HepG2 (cell line): ENCODE measurements around the gene P3H3. TPM values are rescaled to one million over a fixed set of nuclear protein-coding genes. Genes with fewer than 3 reads are reported as not detected.

Experiments used
- CREM ChIP-seq, 2 experiments: sonication (generic) in 1 of 2; formaldehyde crosslinking in 1 of 2; IDR thresholded peaks; 2 replicates each; pipeline versions ENCODE4 v1.4.0 to v1.6.1; 2016 to 2020; ENCODE audit warnings: antibody characterized with exemption in 1 of 2, mild to moderate bottlenecking in 1 of 2, missing genetic modification reagents in 1 of 2
- FOXA3 ChIP-seq: IDR thresholded peaks from 2 replicates; pipeline ENCODE4 v1.6.1; 2016; ENCODE audit warnings: missing genetic modification reagents, missing compliant biosample characterization
- HNF4G ChIP-seq, 2 experiments: sonication (generic) in 1 of 2; formaldehyde crosslinking in 1 of 2; IDR thresholded peaks; 2 replicates each; pipeline versions ENCODE4 v1.4.0 to v1.6.1; 2011 to 2020; ENCODE audit warnings: borderline replicate concordance in 2 of 2, low read depth in 2 of 2, mild to moderate bottlenecking in 2 of 2, low read length in 1 of 2, missing genetic modification reagents in 1 of 2, moderate library complexity in 1 of 2
- KLF11 ChIP-seq: IDR thresholded peaks from 2 replicates; pipeline ENCODE4 v1.6.1; 2016; ENCODE audit warnings: missing compliant biosample characterization
- NR1H2 ChIP-seq: sonication (generic); formaldehyde crosslinking; IDR thresholded peaks from 2 replicates; pipeline ENCODE4 v1.8.1; 2022; ENCODE audit warnings: low read depth, missing genetic modification reagents, borderline replicate concordance
- NR2F6 ChIP-seq, 2 experiments: IDR thresholded peaks; 2 replicates each; pipeline ENCODE4 v1.6.1; 2016; ENCODE audit warnings: antibody characterized with exemption in 1 of 2, mild to moderate bottlenecking in 1 of 2
- PHF21A ChIP-seq: sonication (generic); formaldehyde crosslinking; IDR thresholded peaks from 2 replicates; pipeline ENCODE4 v1.5.0; 2020; ENCODE audit warnings: mild to moderate bottlenecking, missing genetic modification reagents
- XRCC5 ChIP-seq: fragments of 200-400 bp; formaldehyde crosslinking; optimal IDR thresholded peaks from 2 replicates; pipeline ENCODE3; 2017; ENCODE audit warnings: mild to moderate bottlenecking, low read length
- ZNF20 ChIP-seq: sonication (generic); formaldehyde crosslinking; IDR thresholded peaks from 2 replicates; pipeline ENCODE4 v1.4.0; 2020; ENCODE audit warnings: mild to moderate bottlenecking, moderate library complexity, missing genetic modification reagents
- ZNF430 ChIP-seq: sonication (generic); formaldehyde crosslinking; IDR thresholded peaks from 2 replicates; pipeline ENCODE4 v1.9.0; 2021; ENCODE audit warnings: mild to moderate bottlenecking, missing genetic modification reagents
- ZNF605 ChIP-seq: sonication (generic); formaldehyde crosslinking; IDR thresholded peaks from 2 replicates; pipeline ENCODE4 v1.8.0; 2022; ENCODE audit warnings: mild to moderate bottlenecking, missing genetic modification reagents
- ZNF746 ChIP-seq: sonication (generic); formaldehyde crosslinking; IDR thresholded peaks from 2 replicates; pipeline ENCODE4 v1.8.0; 2022; ENCODE audit warnings: mild to moderate bottlenecking, missing genetic modification reagents
- ZSCAN31 ChIP-seq: sonication (generic); formaldehyde crosslinking; IDR thresholded peaks from 2 replicates; pipeline ENCODE4 v1.5.0; 2020; ENCODE audit warnings: low read depth, mild to moderate bottlenecking, missing genetic modification reagents
- polyA plus RNA-seq, 8 experiments: library from polyadenylated mRNA; depleted of rRNA in 3 of 8; stranded (reverse) in 7 of 8; unstranded in 1 of 8; fragments of >200 nt; fragmentation: Illumina TruSeq in 4 of 8; extraction: Trizol in 4 of 8; gene quantifications; 2 replicates each; pipeline versions ENCODE4 v1.2.1 to v1.2.3, GENCODE V29; 2011 to 2016; ENCODE audit warnings: low read depth in 4 of 8, missing spikeins in 1 of 8, mixed read lengths in 1 of 8; ENCODE audit not compliant: insufficient read depth in 1 of 8
- total RNA-seq, 5 experiments: library from RNA; depleted of rRNA; stranded (reverse); fragments of >200 nt; fragmentation: Illumina TruSeq; extraction: Trizol; gene quantifications; 2 replicates each; pipeline ENCODE4 v1.2.3, GENCODE V29; 2016; ENCODE audit warnings: low read depth in 1 of 5
- TF ChIP-seq, protein P1 (sequence below): sonication (generic); formaldehyde crosslinking; conservative IDR thresholded peaks from 2 replicates; pipeline ENCODE4 v1.4.0; 2020; ENCODE audit warnings: mild to moderate bottlenecking, missing genetic modification reagents, moderate library complexity
- TF ChIP-seq, protein P2 (sequence below): IDR thresholded peaks from 2 replicates; pipeline ENCODE4 v1.6.1; 2016
- TF ChIP-seq, protein P3 (sequence below): sonication (generic); formaldehyde crosslinking; IDR thresholded peaks from 2 replicates; pipeline ENCODE4 v1.5.0; 2020; ENCODE audit warnings: mild to moderate bottlenecking, missing genetic modification reagents
- TF ChIP-seq, protein P4 (sequence below): sonication (generic); formaldehyde crosslinking; IDR thresholded peaks from 2 replicates; pipeline ENCODE4 v1.5.1; 2020; ENCODE audit warnings: missing genetic modification reagents, mild to moderate bottlenecking, borderline replicate concordance
- TF ChIP-seq, protein P5 (sequence below): IDR thresholded peaks from 2 replicates; pipeline ENCODE4 v1.6.1; 2018; ENCODE audit warnings: missing genetic modification reagents, mild to moderate bottlenecking, missing compliant biosample characterization

The P3H3 gene
- total and polyA plus RNA-seq, 2 of the 13 experiments (the other 11 are each of a cell fraction or from before 2014, with no cell fraction given), result 20.1 to 20.5 TPM

DNA sequence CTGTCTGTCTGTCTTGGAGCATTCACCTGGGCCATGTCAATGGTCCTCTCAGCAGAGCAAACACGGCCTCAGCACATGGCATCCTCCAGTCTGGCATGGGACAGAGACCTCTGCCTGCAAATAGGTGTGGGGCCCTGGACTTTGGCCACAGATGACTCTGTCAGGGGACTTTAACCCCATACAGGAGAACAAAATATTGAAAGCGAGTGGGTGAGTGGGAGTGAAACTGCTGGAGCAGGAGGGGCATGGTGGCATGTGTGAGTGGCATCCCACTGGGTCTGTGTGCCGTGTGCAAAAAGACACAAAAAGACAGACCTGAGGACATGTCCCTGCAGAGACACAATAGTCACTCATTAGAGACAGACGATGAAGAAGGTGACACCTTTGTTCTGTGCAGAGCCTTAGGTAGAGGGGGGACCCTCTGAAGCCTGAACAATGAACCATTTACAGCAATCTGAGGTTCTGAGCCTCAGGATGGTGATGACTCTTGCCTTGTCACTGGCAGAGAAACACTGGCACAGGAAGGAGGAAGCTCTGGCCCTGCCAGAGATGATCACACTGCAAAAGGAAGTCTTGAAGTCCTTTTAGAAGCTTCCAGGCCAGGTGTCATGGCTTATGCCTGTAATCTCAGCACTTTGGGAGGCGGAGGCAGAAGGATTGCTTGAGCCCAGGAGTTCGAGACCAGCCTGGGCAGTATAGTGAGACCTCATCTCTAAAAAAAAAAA is 48.3 kb upstream of the P3H3 start (continued):
- TF ChIP-seq NR1H2 (CRISPR knock-in tag) (no peak), KLF11 (CRISPR knock-in tag) (no peak), NR2F6 (IDR thresholded peaks at IDR 0.05) (no peak), NR2F6 (CRISPR knock-in tag; IDR thresholded peaks at IDR 0.05) (peak; percentile 32; the same call in 1 of the 2 replicates), ZSCAN31 (CRISPR knock-in tag) (0 out of 2 replicates have a peak, but pooled peaks have one; percentile 10), XRCC5 (peak; percentile 15), ZNF20 (CRISPR knock-in tag) (no peak), CREM (IDR thresholded peaks at IDR 0.05) (no peak; the same call in 1 of the 2 replicates), CREM (CRISPR knock-in tag; IDR thresholded peaks at IDR 0.05) (no peak), ZNF430 (0 out of 2 replicates have a peak, but pooled peaks have one; percentile 18), ZNF746 (CRISPR knock-in tag) (no peak), PHF21A (peak; percentile 67; the same call in 1 of the 2 replicates), FOXA3 (peak; percentile 5; the same call in 1 of the 2 replicates), ZNF605 (CRISPR knock-in tag) (0 out of 2 replicates have a peak, but pooled peaks have one; percentile 36), HNF4G (IDR thresholded peaks at IDR 0.05; ENCODE audit: borderline replicate concordance, low read depth, low read length) (peak; percentile 89), HNF4G (CRISPR knock-in tag; IDR thresholded peaks at IDR 0.05; ENCODE audit: borderline replicate concordance, low read depth) (0 out of 2 replicates have a peak, but pooled peaks have one; percentile 38)
- TF ChIP-seq, protein P1, sequence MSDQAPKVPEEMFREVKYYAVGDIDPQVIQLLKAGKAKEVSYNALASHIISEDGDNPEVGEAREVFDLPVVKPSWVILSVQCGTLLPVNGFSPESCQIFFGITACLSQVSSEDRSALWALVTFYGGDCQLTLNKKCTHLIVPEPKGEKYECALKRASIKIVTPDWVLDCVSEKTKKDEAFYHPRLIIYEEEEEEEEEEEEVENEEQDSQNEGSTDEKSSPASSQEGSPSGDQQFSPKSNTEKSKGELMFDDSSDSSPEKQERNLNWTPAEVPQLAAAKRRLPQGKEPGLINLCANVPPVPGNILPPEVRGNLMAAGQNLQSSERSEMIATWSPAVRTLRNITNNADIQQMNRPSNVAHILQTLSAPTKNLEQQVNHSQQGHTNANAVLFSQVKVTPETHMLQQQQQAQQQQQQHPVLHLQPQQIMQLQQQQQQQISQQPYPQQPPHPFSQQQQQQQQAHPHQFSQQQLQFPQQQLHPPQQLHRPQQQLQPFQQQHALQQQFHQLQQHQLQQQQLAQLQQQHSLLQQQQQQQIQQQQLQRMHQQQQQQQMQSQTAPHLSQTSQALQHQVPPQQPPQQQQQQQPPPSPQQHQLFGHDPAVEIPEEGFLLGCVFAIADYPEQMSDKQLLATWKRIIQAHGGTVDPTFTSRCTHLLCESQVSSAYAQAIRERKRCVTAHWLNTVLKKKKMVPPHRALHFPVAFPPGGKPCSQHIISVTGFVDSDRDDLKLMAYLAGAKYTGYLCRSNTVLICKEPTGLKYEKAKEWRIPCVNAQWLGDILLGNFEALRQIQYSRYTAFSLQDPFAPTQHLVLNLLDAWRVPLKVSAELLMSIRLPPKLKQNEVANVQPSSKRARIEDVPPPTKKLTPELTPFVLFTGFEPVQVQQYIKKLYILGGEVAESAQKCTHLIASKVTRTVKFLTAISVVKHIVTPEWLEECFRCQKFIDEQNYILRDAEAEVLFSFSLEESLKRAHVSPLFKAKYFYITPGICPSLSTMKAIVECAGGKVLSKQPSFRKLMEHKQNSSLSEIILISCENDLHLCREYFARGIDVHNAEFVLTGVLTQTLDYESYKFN (CRISPR knock-in tag), result peak; percentile 86
- TF ChIP-seq, protein P2, sequence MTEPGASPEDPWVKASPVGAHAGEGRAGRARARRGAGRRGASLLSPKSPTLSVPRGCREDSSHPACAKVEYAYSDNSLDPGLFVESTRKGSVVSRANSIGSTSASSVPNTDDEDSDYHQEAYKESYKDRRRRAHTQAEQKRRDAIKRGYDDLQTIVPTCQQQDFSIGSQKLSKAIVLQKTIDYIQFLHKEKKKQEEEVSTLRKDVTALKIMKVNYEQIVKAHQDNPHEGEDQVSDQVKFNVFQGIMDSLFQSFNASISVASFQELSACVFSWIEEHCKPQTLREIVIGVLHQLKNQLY, result 0 out of 2 replicates have a peak, but pooled peaks have one; percentile 20
- TF ChIP-seq, protein P3, sequence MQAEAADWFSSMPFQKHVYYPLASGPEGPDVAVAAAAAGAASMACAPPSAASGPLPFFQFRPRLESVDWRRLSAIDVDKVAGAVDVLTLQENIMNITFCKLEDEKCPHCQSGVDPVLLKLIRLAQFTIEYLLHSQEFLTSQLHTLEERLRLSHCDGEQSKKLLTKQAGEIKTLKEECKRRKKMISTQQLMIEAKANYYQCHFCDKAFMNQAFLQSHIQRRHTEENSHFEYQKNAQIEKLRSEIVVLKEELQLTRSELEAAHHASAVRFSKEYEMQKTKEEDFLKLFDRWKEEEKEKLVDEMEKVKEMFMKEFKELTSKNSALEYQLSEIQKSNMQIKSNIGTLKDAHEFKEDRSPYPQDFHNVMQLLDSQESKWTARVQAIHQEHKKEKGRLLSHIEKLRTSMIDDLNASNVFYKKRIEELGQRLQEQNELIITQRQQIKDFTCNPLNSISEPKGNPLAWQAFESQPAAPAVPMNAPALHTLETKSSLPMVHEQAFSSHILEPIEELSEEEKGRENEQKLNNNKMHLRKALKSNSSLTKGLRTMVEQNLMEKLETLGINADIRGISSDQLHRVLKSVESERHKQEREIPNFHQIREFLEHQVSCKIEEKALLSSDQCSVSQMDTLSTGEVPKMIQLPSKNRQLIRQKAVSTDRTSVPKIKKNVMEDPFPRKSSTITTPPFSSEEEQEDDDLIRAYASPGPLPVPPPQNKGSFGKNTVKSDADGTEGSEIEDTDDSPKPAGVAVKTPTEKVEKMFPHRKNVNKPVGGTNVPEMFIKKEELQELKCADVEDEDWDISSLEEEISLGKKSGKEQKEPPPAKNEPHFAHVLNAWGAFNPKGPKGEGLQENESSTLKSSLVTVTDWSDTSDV (CRISPR knock-in tag), result no peak
- TF ChIP-seq, protein P4, sequence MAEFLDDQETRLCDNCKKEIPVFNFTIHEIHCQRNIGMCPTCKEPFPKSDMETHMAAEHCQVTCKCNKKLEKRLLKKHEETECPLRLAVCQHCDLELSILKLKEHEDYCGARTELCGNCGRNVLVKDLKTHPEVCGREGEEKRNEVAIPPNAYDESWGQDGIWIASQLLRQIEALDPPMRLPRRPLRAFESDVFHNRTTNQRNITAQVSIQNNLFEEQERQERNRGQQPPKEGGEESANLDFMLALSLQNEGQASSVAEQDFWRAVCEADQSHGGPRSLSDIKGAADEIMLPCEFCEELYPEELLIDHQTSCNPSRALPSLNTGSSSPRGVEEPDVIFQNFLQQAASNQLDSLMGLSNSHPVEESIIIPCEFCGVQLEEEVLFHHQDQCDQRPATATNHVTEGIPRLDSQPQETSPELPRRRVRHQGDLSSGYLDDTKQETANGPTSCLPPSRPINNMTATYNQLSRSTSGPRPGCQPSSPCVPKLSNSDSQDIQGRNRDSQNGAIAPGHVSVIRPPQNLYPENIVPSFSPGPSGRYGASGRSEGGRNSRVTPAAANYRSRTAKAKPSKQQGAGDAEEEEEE (CRISPR knock-in tag), result no peak
- TF ChIP-seq, protein P5, sequence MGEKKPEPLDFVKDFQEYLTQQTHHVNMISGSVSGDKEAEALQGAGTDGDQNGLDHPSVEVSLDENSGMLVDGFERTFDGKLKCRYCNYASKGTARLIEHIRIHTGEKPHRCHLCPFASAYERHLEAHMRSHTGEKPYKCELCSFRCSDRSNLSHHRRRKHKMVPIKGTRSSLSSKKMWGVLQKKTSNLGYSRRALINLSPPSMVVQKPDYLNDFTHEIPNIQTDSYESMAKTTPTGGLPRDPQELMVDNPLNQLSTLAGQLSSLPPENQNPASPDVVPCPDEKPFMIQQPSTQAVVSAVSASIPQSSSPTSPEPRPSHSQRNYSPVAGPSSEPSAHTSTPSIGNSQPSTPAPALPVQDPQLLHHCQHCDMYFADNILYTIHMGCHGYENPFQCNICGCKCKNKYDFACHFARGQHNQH (CRISPR knock-in tag), result no peak
